HG03280 (cell line): ENCODE results near the gene INPP5K.
"Not testable (repeated sequence)": the region's sequence is repeated elsewhere in the genome, so short reads cannot be mapped to it uniquely, and the experiment has no call there.

Source experiments
- ATAC-seq: cut with Tn5 transposase; IDR thresholded peaks from one replicate; pipeline ENCODE4 v1.9.1; 2021; ENCODE audit warnings: mild to moderate bottlenecking, moderate library complexity; ENCODE audit not compliant: unreplicated experiment

INPP5K gene

GRCh38 chr17:1469231-1469852, 47.1 kb downstream of the INPP5K start:
- ATAC-seq = no peak

- no peak for ATAC-seq
These were observed 48.4 kb downstream of the INPP5K start for GRCh38 chr17:1467898-1468492.

- no peak for ATAC-seq
These were observed 49.2 kb downstream of the INPP5K start for GRCh38 chr17:1467258-1467657.

- ATAC-seq = no peak
These were observed 52.2 kb downstream of the INPP5K start for GRCh38 chr17:1464186-1464585.

GRCh38 chr17:1462164-1463112, 54.0 kb downstream of the INPP5K start:
- no peak for ATAC-seq

GRCh38 chr17:1461198-1461944, 55.0 kb downstream of the INPP5K start:
- ATAC-seq = no peak

- ATAC-seq = no peak
These were observed 56.2 kb downstream of the INPP5K start for GRCh38 chr17:1460233-1460632.

- ATAC-seq = peak; percentile 89
These were observed 60.4 kb downstream of the INPP5K start, which contains the start of gene CRK for GRCh38 chr17:1455797-1456599. TSS of gene CRK (minus strand) at chr17:1456232. CDS start at chr17:1456117, 115 bp downstream.

GRCh38 chr17:1455291-1455796, 61.1 kb downstream of the INPP5K start:
- peak; percentile 28 for ATAC-seq

- no peak for ATAC-seq
These were observed 61.9 kb downstream of the INPP5K start for GRCh38 chr17:1454541-1454940.

- not testable (repeated sequence) for ATAC-seq
These were observed 62.7 kb downstream of the INPP5K start for GRCh38 chr17:1453694-1454093.

- ATAC-seq = no peak
These were observed 63.6 kb downstream of the INPP5K start for GRCh38 chr17:1452836-1453235.

GRCh38 chr17:1450261-1450660, 66.2 kb downstream of the INPP5K start:
- not testable (repeated sequence) for ATAC-seq

- no peak for ATAC-seq
These were observed 66.9 kb downstream of the INPP5K start for GRCh38 chr17:1449412-1449967.

- no peak for ATAC-seq
These were observed 69.4 kb downstream of the INPP5K start for GRCh38 chr17:1447052-1447451.

GRCh38 chr17:1446201-1446600, 70.2 kb downstream of the INPP5K start:
- ATAC-seq = no peak

GRCh38 chr17:1445695-1446094, 70.7 kb downstream of the INPP5K start:
- not testable (repeated sequence) for ATAC-seq
